ENCODE measurements around the gene OPRPN.

The OPRPN gene

DNA sequence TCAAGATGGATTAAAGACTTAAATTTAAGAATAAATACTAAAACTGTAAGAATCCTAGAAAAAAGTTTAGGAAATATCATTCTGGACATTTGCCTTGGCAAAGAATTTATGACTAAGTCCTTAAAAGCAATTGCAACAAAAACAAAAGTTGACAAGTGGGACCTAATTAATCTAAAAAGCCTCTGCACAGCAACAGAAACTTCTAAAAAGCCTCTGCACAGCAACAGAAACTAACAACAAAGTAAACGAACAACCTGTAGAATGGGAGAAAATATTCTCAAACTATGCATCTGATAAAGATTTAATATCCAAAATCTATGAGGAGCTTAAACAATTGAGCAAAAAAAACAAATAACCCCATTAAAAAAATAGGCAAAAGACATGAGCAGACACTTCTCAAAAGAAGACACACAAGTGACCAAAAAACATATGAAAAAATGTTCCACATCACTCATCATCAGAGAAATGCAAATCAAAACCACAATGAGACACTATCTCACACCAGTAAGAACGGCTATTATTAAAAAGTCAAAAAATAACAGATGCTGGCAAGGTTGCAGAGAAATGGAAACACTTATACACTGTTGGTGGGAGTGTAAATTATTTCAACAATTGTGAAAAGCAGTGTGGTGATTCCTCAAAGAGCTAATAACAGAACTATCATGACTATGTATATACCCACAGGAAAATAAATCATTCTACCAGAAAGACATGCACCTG, 5.5 kb upstream of the OPRPN start:
- H3K9ac ChIP-seq (ENCODE audit: low read length) = no peak overlapping the region
- no peaks in the 10 kb centered on the region for H3K4me1 ChIP-seq (ENCODE audit: control insufficient read depth, insufficient read depth, low read length)

DNA sequence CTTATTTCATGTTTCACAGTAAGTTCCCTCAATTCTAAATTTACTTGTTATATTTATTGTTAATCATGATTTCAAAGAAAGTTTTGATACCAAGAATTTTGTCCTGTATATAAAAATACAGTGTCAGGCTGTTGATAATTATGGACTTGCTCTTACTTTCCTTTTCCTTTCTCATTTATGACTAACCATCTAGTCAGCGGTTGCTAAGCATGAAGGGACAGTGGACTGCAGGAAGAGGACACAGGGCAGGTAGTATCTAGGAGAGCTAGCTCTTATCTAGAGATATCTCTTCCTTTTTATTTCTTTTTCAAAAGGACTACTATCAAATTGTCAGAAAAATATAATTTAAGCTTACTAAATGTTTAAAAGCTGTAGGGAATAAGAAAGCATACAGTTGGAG, 1.6 kb downstream of the OPRPN start:
- no peaks in the 10 kb centered on the region for H3K9me3 ChIP-seq (ENCODE audit: control insufficient read depth, low read length)
- H3K36me3 ChIP-seq (ENCODE audit: control insufficient read depth, insufficient read depth, low read length, severe bottlenecking) = no peaks in the 10 kb centered on the region
- no peak overlapping the region for H3K9ac ChIP-seq (ENCODE audit: low read length)
- no peaks in the 10 kb centered on the region for H3K27me3 ChIP-seq (replicated peaks; ENCODE audit: control insufficient read depth, insufficient read depth, low read length)
- no peaks in the 10 kb centered on the region for H3K4me1 ChIP-seq (ENCODE audit: control insufficient read depth, insufficient read depth, low read length)
- no peak for DNase-seq (ENCODE audit: low read depth)
- H3K4me3 ChIP-seq (ENCODE audit: low read length) = no peak overlapping the region

More for the DNA sequence above, 5.5 kb upstream of the OPRPN start:
- Histone ChIP-seq H3K9me3 (ENCODE audit: control insufficient read depth, low read length) (no peaks in the 10 kb centered on the region), H3K4me3 (ENCODE audit: low read length) (no peak overlapping the region), H3K27me3 (replicated peaks; ENCODE audit: control insufficient read depth, insufficient read depth, low read length) (no peaks in the 10 kb centered on the region), H3K36me3 (ENCODE audit: control insufficient read depth, insufficient read depth, low read length, severe bottlenecking) (no peaks in the 10 kb centered on the region)
- DNase-seq (ENCODE audit: low read depth) = no peak

DNA sequence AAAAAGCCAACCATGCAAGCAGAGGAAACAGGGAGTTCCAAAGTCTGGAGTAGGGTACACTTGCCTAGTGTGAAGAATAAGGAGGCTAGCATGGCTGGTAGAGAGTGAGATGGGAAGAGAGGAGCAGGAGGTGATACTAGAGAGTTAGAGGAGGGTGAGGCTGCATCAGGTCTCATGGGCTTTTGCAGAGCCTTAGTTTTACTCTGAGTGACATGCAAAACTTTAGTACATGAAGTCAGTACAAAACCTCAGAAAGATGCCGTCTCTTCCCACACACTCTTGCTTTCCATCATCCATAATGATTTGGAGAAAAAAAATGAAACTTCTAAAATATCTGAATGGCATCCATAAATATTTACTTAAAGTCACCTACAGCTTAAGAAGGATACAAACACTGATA, 5.0 kb downstream of the OPRPN start:
- Histone ChIP-seq H3K4me3 (ENCODE audit: low read length) (no peak overlapping the region), H3K27me3 (replicated peaks; ENCODE audit: control insufficient read depth, insufficient read depth, low read length) (no peaks in the 10 kb centered on the region), H3K9me3 (ENCODE audit: control insufficient read depth, low read length) (no peaks in the 10 kb centered on the region), H3K9ac (ENCODE audit: low read length) (no peak overlapping the region), H3K4me1 (ENCODE audit: control insufficient read depth, insufficient read depth, low read length) (no peaks in the 10 kb centered on the region), H3K36me3 (ENCODE audit: control insufficient read depth, insufficient read depth, low read length, severe bottlenecking) (no peaks in the 10 kb centered on the region)
- DNase-seq (ENCODE audit: low read depth) = no peak

DNA sequence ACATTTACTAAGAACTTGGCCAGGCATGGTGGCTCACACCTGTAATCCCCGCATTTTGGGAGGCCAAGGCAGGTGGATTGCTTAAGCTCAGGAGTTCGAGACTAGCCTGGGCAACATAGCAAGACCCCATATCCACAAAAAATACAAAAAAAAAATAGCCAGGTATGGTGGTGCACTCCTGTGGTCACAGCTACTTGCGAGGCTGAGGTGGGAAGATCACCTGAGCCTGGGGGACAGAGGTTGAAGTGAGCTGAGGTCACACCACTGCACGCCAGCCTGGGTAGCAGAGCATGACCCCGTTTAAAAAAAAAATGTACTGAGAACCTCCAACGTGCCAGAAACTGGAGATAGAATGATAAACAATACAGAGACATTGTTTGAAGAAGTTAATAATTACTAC, 8.0 kb downstream of the OPRPN start:
- Histone ChIP-seq H3K9me3 (ENCODE audit: control insufficient read depth, low read length) (no peaks in the 10 kb centered on the region), H3K4me1 (ENCODE audit: control insufficient read depth, insufficient read depth, low read length) (no peaks in the 10 kb centered on the region), H3K36me3 (ENCODE audit: control insufficient read depth, insufficient read depth, low read length, severe bottlenecking) (no peaks in the 10 kb centered on the region), H3K4me3 (ENCODE audit: low read length) (no peak overlapping the region), H3K27me3 (replicated peaks; ENCODE audit: control insufficient read depth, insufficient read depth, low read length) (no peaks in the 10 kb centered on the region), H3K9ac (ENCODE audit: low read length) (no peak overlapping the region)
- no peak for DNase-seq (ENCODE audit: low read depth)

DNA sequence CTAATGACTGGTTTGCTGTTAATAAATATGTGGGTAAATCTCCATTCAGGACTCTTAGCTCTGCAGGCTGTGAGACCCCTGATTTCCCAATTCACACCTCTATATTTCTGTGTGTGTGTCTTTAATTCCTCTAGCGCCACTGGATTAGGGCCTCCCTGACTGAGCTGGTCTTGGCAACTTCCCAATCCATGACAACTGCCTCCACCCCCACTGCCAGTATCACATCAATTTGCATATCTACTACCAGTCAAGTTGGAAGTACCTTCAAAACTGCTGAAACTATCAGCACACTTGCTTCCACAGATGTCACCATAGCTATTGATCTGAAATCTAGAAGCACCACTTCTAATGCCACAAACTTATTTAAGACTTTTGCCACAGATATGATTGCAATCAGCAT, 27.6 kb downstream of the OPRPN start:
- H3K9ac ChIP-seq (ENCODE audit: low read length) = no peak overlapping the region
- no peak overlapping the region for H3K4me3 ChIP-seq (ENCODE audit: low read length)
- H3K27me3 ChIP-seq (replicated peaks; ENCODE audit: control insufficient read depth, insufficient read depth, low read length) = no peaks in the 10 kb centered on the region
- H3K4me1 ChIP-seq (ENCODE audit: control insufficient read depth, insufficient read depth, low read length) = no peaks in the 10 kb centered on the region
- DNase-seq (ENCODE audit: low read depth) = no peak
- no peaks in the 10 kb centered on the region for H3K36me3 ChIP-seq (ENCODE audit: control insufficient read depth, insufficient read depth, low read length, severe bottlenecking)
- no peaks in the 10 kb centered on the region for H3K9me3 ChIP-seq (ENCODE audit: control insufficient read depth, low read length)

DNA sequence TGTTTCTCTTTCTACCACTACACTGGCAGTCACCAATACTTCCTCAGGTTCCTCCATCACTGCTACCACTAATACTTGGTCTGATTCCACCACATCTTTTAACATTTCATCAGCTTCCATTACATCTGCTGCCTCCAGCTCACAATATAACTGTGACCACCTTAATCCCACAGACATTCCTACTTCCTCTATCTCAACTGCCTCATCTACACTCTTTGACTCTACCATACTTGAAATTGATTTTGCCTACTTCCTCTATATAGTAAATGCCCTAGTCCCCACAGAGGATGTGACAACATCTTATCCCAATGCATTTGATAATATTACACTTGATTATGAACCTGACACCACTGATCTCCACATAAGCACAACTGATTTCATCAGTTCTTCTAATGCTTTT, 29.0 kb downstream of the OPRPN start:
- H3K4me1 ChIP-seq (ENCODE audit: control insufficient read depth, insufficient read depth, low read length) = no peaks in the 10 kb centered on the region
- no peak overlapping the region for H3K4me3 ChIP-seq (ENCODE audit: low read length)
- no peaks in the 10 kb centered on the region for H3K9me3 ChIP-seq (ENCODE audit: control insufficient read depth, low read length)
- no peak overlapping the region for H3K9ac ChIP-seq (ENCODE audit: low read length)
- no peaks in the 10 kb centered on the region for H3K36me3 ChIP-seq (ENCODE audit: control insufficient read depth, insufficient read depth, low read length, severe bottlenecking)
- DNase-seq (ENCODE audit: low read depth) = no peak
- no peaks in the 10 kb centered on the region for H3K27me3 ChIP-seq (replicated peaks; ENCODE audit: control insufficient read depth, insufficient read depth, low read length)

DNA sequence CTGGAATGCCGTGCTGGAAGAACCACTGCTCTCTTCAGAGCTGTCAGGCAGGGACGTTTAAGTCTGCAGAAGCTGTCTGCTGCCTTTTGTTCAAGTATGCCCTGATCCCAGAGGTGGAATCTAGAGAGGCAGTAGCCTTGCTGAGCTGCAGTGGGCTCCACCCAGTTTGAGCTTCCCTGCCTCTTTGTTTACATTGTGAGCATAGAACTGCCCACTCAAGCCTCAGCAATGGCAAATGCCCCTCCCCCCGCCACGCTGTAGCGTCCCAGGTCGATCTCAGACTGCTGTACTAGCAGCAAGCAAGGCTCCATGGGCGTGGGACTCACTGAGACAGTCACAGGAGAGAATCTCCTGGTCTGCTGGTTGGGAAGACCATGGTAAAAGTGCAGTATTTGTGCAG, 39.5 kb downstream of the OPRPN start:
- Histone ChIP-seq H3K4me1 (ENCODE audit: control insufficient read depth, insufficient read depth, low read length) (no peaks in the 10 kb centered on the region), H3K9me3 (ENCODE audit: control insufficient read depth, low read length) (no peaks in the 10 kb centered on the region), H3K27me3 (replicated peaks; ENCODE audit: control insufficient read depth, insufficient read depth, low read length) (no peaks in the 10 kb centered on the region), H3K36me3 (ENCODE audit: control insufficient read depth, insufficient read depth, low read length, severe bottlenecking) (no peaks in the 10 kb centered on the region), H3K4me3 (ENCODE audit: low read length) (no peak overlapping the region), H3K9ac (ENCODE audit: low read length) (no peak overlapping the region)
- no peak for DNase-seq (ENCODE audit: low read depth)

DNA sequence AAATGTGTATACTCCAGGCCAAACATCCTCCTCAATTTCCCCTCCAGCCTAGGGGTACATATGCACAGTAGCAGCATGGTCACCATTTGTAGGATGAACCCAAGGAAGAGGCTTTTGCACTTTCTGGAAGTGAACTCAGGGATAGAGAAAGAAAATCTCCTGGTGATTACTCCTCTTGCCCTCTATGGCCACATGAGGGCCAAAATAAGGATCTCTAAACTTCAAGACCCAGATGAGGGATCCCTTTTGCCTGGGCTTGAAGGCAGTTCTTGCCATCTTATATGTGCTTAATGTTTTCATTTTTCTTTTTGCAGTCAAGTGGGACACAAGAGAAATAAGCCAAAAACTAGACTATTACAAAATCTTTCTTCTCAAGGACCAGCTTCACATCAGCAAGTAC, 44.7 kb downstream of the OPRPN start:
- H3K9ac ChIP-seq (ENCODE audit: low read length) = no peak overlapping the region
- H3K4me3 ChIP-seq (ENCODE audit: low read length) = no peak overlapping the region
- DNase-seq (ENCODE audit: low read depth) = no peak
- H3K9me3 ChIP-seq (ENCODE audit: control insufficient read depth, low read length) = no peaks in the 10 kb centered on the region
- no peaks in the 10 kb centered on the region for H3K36me3 ChIP-seq (ENCODE audit: control insufficient read depth, insufficient read depth, low read length, severe bottlenecking)
- no peaks in the 10 kb centered on the region for H3K4me1 ChIP-seq (ENCODE audit: control insufficient read depth, insufficient read depth, low read length)
- no peaks in the 10 kb centered on the region for H3K27me3 ChIP-seq (replicated peaks; ENCODE audit: control insufficient read depth, insufficient read depth, low read length)

DNA sequence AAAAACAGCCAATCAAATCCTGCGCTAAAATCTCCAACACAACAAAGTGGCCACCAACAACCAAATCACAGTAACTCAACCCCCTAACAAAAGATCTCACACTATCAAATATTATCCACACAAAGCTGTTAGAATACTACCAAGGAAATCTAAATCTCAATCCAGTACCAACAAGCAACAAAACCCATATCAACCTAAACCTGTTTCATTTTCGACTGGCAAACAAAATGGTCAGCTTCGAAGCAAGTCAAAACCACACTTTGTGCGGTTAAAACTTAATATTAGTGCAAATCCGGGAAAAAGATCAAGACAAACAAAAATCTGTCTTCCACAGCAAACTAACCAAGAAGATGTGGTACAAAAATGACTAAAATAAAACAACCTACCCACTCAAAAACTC, 45.6 kb downstream of the OPRPN start:
- no peak for DNase-seq (ENCODE audit: low read depth)
- Histone ChIP-seq H3K4me3 (ENCODE audit: low read length) (no peak overlapping the region), H3K9ac (ENCODE audit: low read length) (no peak overlapping the region), H3K27me3 (replicated peaks; ENCODE audit: control insufficient read depth, insufficient read depth, low read length) (no peaks in the 10 kb centered on the region), H3K9me3 (ENCODE audit: control insufficient read depth, low read length) (no peaks in the 10 kb centered on the region), H3K36me3 (ENCODE audit: control insufficient read depth, insufficient read depth, low read length, severe bottlenecking) (no peaks in the 10 kb centered on the region), H3K4me1 (ENCODE audit: control insufficient read depth, insufficient read depth, low read length) (no peaks in the 10 kb centered on the region)

DNA sequence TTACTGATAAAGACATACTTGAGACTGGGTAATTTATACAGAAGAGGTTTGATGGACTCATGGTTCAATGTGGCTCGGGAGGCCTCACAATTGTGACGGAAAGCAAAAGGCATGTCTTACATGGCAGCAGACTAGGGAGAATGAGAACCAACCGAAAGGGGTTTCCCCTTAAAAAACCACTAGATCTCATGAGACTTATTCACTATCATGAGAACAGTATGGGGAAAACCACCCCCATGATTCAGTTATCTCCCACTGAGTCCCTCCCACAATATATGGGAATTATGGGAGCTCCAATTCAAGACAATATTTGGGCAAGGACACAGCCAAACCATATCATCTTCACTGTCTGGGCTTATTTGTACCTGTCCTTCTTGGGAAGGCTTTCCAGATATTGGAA, 51.5 kb downstream of the OPRPN start:
- Histone ChIP-seq H3K27me3 (replicated peaks; ENCODE audit: control insufficient read depth, insufficient read depth, low read length) (no peaks in the 10 kb centered on the region), H3K4me3 (ENCODE audit: low read length) (no peak overlapping the region), H3K4me1 (ENCODE audit: control insufficient read depth, insufficient read depth, low read length) (no peaks in the 10 kb centered on the region), H3K36me3 (ENCODE audit: control insufficient read depth, insufficient read depth, low read length, severe bottlenecking) (no peaks in the 10 kb centered on the region), H3K9me3 (ENCODE audit: control insufficient read depth, low read length) (peaks cover 6% of the 10 kb centered on the region), H3K9ac (ENCODE audit: low read length) (no peak overlapping the region)
- DNase-seq (ENCODE audit: low read depth) = no peak

DNA sequence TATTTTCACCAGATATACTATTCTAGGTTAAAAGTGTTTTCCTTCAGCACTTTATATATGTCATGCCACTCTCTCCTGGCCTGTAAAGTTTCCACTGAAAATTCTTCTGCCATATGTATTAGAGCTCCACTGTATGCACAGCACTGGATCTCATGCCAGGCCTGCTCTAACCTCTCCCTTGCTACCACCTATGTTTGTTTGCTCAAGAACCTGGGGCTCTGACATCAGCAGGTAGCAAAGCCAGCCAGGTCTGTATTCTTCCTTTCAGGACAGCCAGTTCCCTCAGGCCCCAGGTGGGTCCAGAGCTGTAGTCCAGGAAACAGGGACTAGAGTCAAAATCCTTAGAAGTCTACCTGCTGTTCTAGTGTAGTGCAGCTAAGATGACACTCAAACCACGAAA, 55.2 kb downstream of the OPRPN start:
- Histone ChIP-seq H3K9me3 (ENCODE audit: control insufficient read depth, low read length) (peaks cover 6% of the 10 kb centered on the region), H3K36me3 (ENCODE audit: control insufficient read depth, insufficient read depth, low read length, severe bottlenecking) (no peaks in the 10 kb centered on the region), H3K4me3 (ENCODE audit: low read length) (no peak overlapping the region), H3K4me1 (ENCODE audit: control insufficient read depth, insufficient read depth, low read length) (no peaks in the 10 kb centered on the region), H3K9ac (ENCODE audit: low read length) (no peak overlapping the region), H3K27me3 (replicated peaks; ENCODE audit: control insufficient read depth, insufficient read depth, low read length) (no peaks in the 10 kb centered on the region)
- DNase-seq (ENCODE audit: low read depth) = no peak
